ENCODE results near the gene RAB29. TPM values are rescaled to one million over a fixed set of nuclear protein-coding genes. Genes with fewer than 3 reads are reported as not detected.
"Not testable (repeated sequence)": the region's sequence is repeated elsewhere in the genome, so short reads cannot be mapped to it uniquely, and the experiment has no call there.

The RAB29 gene
- total RNA-seq, 1 donor from 2014 or later, result 10.0 TPM

DNA sequence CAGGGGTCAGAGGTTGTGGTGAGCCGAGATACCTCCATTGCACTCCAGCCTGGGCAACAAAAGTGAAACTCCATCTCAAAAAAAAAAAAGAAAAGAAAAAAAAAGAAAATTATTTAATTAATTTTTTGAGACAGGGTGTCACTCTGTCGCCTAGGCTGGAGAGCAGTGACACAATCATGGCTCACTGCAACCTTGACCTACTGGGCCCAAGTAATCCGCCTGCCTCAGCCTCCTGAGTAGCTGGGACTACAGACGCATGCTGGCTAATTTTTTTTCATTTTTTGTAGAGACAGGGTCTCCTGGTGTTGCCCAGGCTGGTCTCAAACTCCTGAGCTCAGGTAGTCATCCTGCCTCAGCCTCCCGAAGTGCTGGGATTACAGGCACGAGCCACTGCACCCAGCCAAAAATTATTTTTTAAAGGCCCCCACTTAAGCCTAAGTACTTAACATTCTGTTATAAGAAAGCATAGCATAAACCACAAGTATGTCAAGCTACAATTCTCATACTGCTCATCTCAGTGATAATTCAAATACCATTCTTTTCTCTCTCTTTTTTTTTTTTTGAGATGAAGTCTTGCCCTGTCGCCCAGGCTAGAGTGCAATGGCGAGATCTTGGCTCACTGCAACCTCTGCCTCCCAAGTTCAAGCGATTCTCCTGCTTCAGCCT lies 45.2 kb downstream of the RAB29 start:
- DNase-seq (ENCODE audit: low read depth), result no peak
- no peak overlapping the region for H3K4me3 ChIP-seq (ENCODE audit: low read depth, low read length)
- TF ChIP-seq, protein P1, sequence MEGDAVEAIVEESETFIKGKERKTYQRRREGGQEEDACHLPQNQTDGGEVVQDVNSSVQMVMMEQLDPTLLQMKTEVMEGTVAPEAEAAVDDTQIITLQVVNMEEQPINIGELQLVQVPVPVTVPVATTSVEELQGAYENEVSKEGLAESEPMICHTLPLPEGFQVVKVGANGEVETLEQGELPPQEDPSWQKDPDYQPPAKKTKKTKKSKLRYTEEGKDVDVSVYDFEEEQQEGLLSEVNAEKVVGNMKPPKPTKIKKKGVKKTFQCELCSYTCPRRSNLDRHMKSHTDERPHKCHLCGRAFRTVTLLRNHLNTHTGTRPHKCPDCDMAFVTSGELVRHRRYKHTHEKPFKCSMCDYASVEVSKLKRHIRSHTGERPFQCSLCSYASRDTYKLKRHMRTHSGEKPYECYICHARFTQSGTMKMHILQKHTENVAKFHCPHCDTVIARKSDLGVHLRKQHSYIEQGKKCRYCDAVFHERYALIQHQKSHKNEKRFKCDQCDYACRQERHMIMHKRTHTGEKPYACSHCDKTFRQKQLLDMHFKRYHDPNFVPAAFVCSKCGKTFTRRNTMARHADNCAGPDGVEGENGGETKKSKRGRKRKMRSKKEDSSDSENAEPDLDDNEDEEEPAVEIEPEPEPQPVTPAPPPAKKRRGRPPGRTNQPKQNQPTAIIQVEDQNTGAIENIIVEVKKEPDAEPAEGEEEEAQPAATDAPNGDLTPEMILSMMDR (conservative IDR thresholded peaks at IDR 0.05; ENCODE audit: low read depth, low read length), result no peak

DNA sequence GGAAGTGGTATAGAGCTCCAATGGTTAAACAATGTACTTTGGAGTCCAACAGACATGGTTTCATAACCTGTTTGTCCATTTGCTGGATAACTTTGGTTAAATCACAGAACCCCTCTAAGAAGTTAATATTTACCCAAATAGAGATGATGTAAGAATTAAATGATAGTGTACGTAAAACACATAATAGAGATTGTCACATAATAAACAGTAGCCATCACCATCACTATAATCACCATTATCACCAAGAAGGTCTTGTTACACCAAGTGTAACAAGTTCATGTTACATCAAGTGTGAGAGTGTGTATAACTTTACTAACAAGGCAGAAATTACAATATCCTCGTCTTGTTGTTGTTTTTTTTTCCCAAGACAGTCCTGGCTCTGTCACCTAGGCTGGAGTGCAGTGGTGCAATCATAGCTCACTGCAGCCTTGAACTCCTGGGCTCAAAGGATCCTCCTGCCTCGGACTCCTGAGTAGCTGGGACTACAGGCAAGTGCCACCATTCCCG lies 48.6 kb downstream of the RAB29 start:
- no peak for DNase-seq (ENCODE audit: low read depth)
- H3K4me3 ChIP-seq (ENCODE audit: low read depth, low read length), result no peak overlapping the region
- TF ChIP-seq, protein P1 (conservative IDR thresholded peaks at IDR 0.05; ENCODE audit: low read depth, low read length), result no peak

DNA sequence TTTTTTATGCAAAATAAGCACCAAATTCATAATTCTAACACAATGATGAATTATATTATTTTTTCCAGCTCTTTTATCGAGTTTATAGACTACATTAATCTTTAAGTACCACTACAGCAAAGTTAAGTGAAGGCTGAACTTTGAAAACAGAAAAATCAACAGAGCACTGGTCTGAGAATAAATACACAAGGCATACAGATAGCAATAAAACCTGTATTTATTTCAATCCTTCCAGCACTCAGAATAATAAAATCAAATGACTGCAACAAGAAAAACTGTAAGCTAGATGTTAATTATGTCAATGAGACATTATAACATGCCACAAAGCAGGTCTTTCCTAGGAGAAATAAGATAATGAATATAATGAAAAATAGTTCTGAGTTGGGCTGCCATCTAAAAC lies 49.8 kb downstream of the RAB29 start:
- no peak overlapping the region for H3K4me3 ChIP-seq (ENCODE audit: low read depth, low read length)
- TF ChIP-seq, protein P1 (conservative IDR thresholded peaks at IDR 0.05; ENCODE audit: low read depth, low read length), result no peak
- no peak for DNase-seq (ENCODE audit: low read depth)

DNA sequence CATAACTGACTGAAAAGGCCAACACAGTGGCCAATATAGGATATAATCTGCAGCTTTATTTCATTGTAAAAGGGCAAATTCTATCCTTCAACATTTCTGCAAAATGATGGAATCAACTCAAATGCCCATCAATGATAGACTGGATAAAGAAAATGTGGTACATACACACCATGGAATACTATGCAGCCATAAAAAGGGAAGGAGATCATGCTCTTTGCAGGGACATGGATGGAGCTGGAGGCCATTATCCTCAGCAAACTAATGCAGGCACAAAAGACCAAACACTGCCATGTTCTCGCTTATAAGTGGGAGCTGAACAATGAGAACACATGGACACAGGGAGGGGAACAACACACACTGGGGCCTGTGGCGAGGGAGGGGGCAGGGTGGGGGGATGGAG lies 54.5 kb downstream of the RAB29 start:
- H3K4me3 ChIP-seq (ENCODE audit: low read depth, low read length); DNase-seq (ENCODE audit: low read depth): not testable (repeated sequence)

DNA sequence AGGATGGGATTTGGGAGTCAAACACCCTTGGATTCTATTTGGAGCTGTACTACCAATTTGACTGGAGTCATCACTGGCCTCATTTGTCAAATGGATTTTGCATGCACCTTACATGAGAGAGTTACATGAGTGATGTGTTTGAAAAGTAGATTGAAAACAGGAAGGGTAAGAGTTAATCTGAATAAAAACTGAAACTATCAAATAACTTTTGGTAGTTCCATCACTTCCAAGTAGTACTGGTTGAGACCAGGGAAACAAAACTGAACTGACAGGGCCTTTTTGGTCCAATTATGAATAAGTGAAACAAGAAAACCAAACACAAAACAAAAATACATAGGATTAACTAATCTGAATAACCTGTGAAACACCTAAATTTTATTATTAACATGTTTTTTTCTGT lies 55.5 kb downstream of the RAB29 start:
- no peak for DNase-seq (ENCODE audit: low read depth)
- no peak overlapping the region for H3K4me3 ChIP-seq (ENCODE audit: low read depth, low read length)
- TF ChIP-seq, protein P1 (conservative IDR thresholded peaks at IDR 0.05; ENCODE audit: low read depth, low read length), result no peak

DNA sequence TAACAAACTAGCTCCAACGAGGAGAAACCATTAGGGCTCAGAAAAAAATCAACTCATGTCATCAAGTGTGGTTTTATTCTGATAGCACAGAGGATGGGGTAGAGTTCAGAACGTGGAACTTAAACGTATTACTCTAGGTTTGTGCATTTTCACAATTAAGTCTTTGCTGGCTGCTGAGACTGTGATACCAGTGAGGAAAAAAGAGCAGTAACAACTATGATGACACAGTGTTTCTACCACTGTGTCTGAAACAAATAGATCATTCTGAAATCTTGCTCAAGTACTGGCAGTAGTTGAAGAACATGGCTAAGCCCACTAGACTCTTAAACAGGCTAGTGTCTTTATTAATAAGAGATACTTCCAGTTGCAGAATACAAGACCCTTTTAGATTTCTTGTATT lies 56.3 kb downstream of the RAB29 start:
- TF ChIP-seq, protein P1 (conservative IDR thresholded peaks at IDR 0.05; ENCODE audit: low read depth, low read length), result no peak
- H3K4me3 ChIP-seq (ENCODE audit: low read depth, low read length), result no peak overlapping the region
- no peak for DNase-seq (ENCODE audit: low read depth)

Other genes with a start within 250 kb of the RAB29 start
- gene ELK4, start 143.5 kb downstream of the RAB29 start, total RNA-seq, result 12.0 and 12.8 TPM in 2 replicates
- gene SLC45A3, start 95.0 kb downstream of the RAB29 start, total RNA-seq, result 6.5 and 9.1 TPM in 2 replicates
- 92.5 and 104 TPM in 2 replicates for gene NUCKS1, start 25.3 kb downstream of the RAB29 start, total RNA-seq
- 10.9 and 14.0 TPM in 2 replicates for gene SLC41A1, start 37.7 kb upstream of the RAB29 start, total RNA-seq
- gene PM20D1, start 74.7 kb upstream of the RAB29 start, total RNA-seq, result not detected in 2 replicates
- gene SLC26A9, start 168.0 kb upstream of the RAB29 start, total RNA-seq, result not detected in 2 replicates
- gene RAB7B, start 227.9 kb upstream of the RAB29 start, total RNA-seq, result not detected in 2 replicates
- 0.22 TPM in 1 of 2 replicates, not detected in the other for gene CTSE, start 248.4 kb upstream of the RAB29 start, total RNA-seq

Measured in epithelial cell of proximal tubule (primary cell).